Endothelial cell of umbilical vein (primary cell): ENCODE measurements around the gene RPL7L1. TPM values are rescaled to one million over a fixed set of nuclear protein-coding genes. Genes with fewer than 3 reads are reported as not detected.

Experiments used
- BruUV-seq: library from RNA; stranded (reverse); fragments of 400-500 nt; replicated peaks from 2 replicates; lab custom pipeline; 2021; lab: Mats Ljungman, UMichigan
- CTCF ChIA-PET: fragments of 300-600, 350-600 bp; sonication (Branson Sonifier 250); formaldehyde crosslinking; loops from one replicate; lab custom pipeline; 2021; ENCODE audit warnings: antibody characterized with exemption, inconsistent platforms; lab: Charles Lee
- POLR2A ChIA-PET: fragments of 300-600, 350-600 bp; sonication (Branson Sonifier 250); formaldehyde crosslinking; loops from one replicate; lab custom pipeline; 2021; ENCODE audit warnings: antibody characterized with exemption, inconsistent platforms; lab: Charles Lee
- DNase-seq: peaks from one replicate; pipeline ENCODE4 v3.0.0-alpha.2; 2011; ENCODE audit warnings: low read depth, low spot score
- FAIRE-seq: peaks from 2 replicates; lab custom pipeline; 2011; peaks lifted over from hg19 to GRCh38; lab: Jason Lieb, UNC
- H2AFZ ChIP-seq: 2 replicates; pipeline ENCODE4 v1.6.0; 2012; ENCODE audit warnings: low read depth, low read length, control low read depth, inconsistent platforms
- H3K27ac ChIP-seq: 2 replicates; pipeline ENCODE4 v1.5.1; 2011; ENCODE audit warnings: low read depth, mild to moderate bottlenecking, control low read depth, low read length, moderate library complexity; ENCODE audit not compliant: insufficient read depth
- H3K27me3 ChIP-seq, 2 experiments: 2 replicates each; pipeline versions ENCODE4 v1.6.0 to v1.6.1; 2011; ENCODE audit warnings: low read length in 2 of 2, mixed read lengths in 1 of 2; ENCODE audit not compliant: control insufficient read depth in 2 of 2, insufficient read depth in 2 of 2
- H3K36me3 ChIP-seq, 2 experiments: 2 replicates in 1 of 2; 3 replicates in 1 of 2; pipeline ENCODE4 v1.5.1; 2011; ENCODE audit warnings: low read length in 2 of 2, mild to moderate bottlenecking in 1 of 2, moderate library complexity in 1 of 2; ENCODE audit not compliant: control insufficient read depth in 2 of 2, insufficient read depth in 2 of 2; ENCODE audit errors: extremely low read depth in 1 of 2
- H3K4me1 ChIP-seq: 3 replicates; pipeline ENCODE4 v1.5.1; 2011; ENCODE audit warnings: mild to moderate bottlenecking, low read length; ENCODE audit not compliant: control insufficient read depth, insufficient read depth; ENCODE audit errors: extremely low read depth
- H3K4me2 ChIP-seq: 2 replicates; pipeline ENCODE4 v1.6.1; 2011; ENCODE audit warnings: low read length, control low read depth, mixed read lengths; ENCODE audit not compliant: insufficient read depth
- H3K4me3 ChIP-seq, 3 experiments: fragments of 200-600 bp in 1 of 3; sonication (generic), shearing (Covaris generic) in 1 of 3; replicated peaks in 1 of 3; 2 replicates each; pipeline ENCODE4 v1.5.1; 2011 to 2016; ENCODE audit warnings: control low read depth in 3 of 3, low read length in 3 of 3, mild to moderate bottlenecking in 2 of 3, inconsistent platforms in 1 of 3, low read depth in 1 of 3, moderate library complexity in 1 of 3; ENCODE audit not compliant: insufficient read depth in 1 of 3
- H3K79me2 ChIP-seq: 2 replicates; pipeline ENCODE4 v1.6.0; 2012; ENCODE audit warnings: low read length, inconsistent platforms; ENCODE audit not compliant: control insufficient read depth, insufficient read depth
- H3K9ac ChIP-seq: replicated peaks from 2 replicates; pipeline ENCODE3; 2011; ENCODE audit warnings: low read length, control low read depth; ENCODE audit not compliant: insufficient read depth; ENCODE audit errors: extremely low read depth
- H3K9me1 ChIP-seq: replicated peaks from 3 replicates; pipeline ENCODE4 v1.6.0; 2011; ENCODE audit warnings: mild to moderate bottlenecking, low read length; ENCODE audit not compliant: control insufficient read depth, insufficient read depth; ENCODE audit errors: extremely low read depth
- H3K9me3 ChIP-seq: replicated peaks from 2 replicates; pipeline ENCODE4 v1.5.1; 2012; ENCODE audit warnings: low read length, inconsistent platforms; ENCODE audit not compliant: control insufficient read depth, insufficient read depth
- H4K20me1 ChIP-seq: replicated peaks from 2 replicates; pipeline ENCODE3; 2011; ENCODE audit warnings: mild to moderate bottlenecking, low read length; ENCODE audit not compliant: control insufficient read depth, insufficient read depth; ENCODE audit errors: extremely low read depth
- EZH2 ChIP-seq: IDR thresholded peaks from 2 replicates; pipeline ENCODE4 v1.6.1; 2012; ENCODE audit warnings: borderline replicate concordance, low read depth, mild to moderate bottlenecking, moderate library complexity, low read length, inconsistent platforms; ENCODE audit not compliant: severe bottlenecking
- FOS ChIP-seq: IDR thresholded peaks from 2 replicates; pipeline ENCODE4 v1.6.1; 2011; ENCODE audit warnings: mild to moderate bottlenecking, low read length, moderate library complexity, borderline replicate concordance; ENCODE audit not compliant: insufficient read depth
- GATA2 ChIP-seq: IDR thresholded peaks from 2 replicates; pipeline ENCODE4 v1.7.0; 2011; ENCODE audit warnings: low read depth, mild to moderate bottlenecking, moderate library complexity, mixed read lengths, low read length; ENCODE audit not compliant: insufficient read length, insufficient read depth
- JUN ChIP-seq: IDR thresholded peaks from 2 replicates; pipeline ENCODE4 v1.6.1; 2011; ENCODE audit warnings: borderline replicate concordance, low read depth; ENCODE audit not compliant: insufficient read length, insufficient read depth
- MAX ChIP-seq: IDR thresholded peaks from 2 replicates; pipeline ENCODE4 v1.6.1; 2011; ENCODE audit not compliant: insufficient read depth, insufficient read length
- MYC ChIP-seq: IDR thresholded peaks from one replicate; pipeline ENCODE4 v1.6.1; 2011; ENCODE audit warnings: mild to moderate bottlenecking, low read depth, low read length
- POLR2A ChIP-seq: IDR thresholded peaks from 2 replicates; pipeline ENCODE4 v1.6.1; 2012; ENCODE audit warnings: low read depth, mild to moderate bottlenecking, control low read depth, low read length
- POLR2AphosphoS5 ChIP-seq: IDR thresholded peaks from 2 replicates; pipeline ENCODE4 v1.6.1; 2012; ENCODE audit warnings: low read depth, mild to moderate bottlenecking, control low read depth, low read length, moderate library complexity; ENCODE audit not compliant: insufficient read depth
- dilution Hi-C: fragments of 300-500 bp; cut with MboI; formaldehyde crosslinking; loops from one replicate; pipeline ENCODE4 v1.15.0; 2019; ENCODE audit warnings: low sequenced_read_pairs; ENCODE audit not compliant: extremely low pct_ligation_motif_present
- intact Hi-C: fragments of 100-400 bp; cut with micrococcal nuclease; formaldehyde crosslinking; loops from one replicate; pipeline ENCODE4 v1.10.0; 2022
- polyA plus RNA-seq, 4 experiments: library from polyadenylated mRNA; depleted of rRNA in 3 of 4; stranded (reverse) in 3 of 4; unstranded in 1 of 4; fragments of >200 nt; gene quantifications; 2 replicates each; pipeline versions ENCODE4 v1.2.1 to v1.2.3, GENCODE V29; 2011 to 2012; ENCODE audit warnings: missing spikeins in 1 of 4
- total RNA-seq: library from RNA; stranded (reverse); gene quantifications from 2 replicates; pipeline ENCODE4 v1.2.3, GENCODE V29; 2021
- TF ChIP-seq, protein P1 (sequence below), 2 donors: IDR thresholded peaks; 1 replicate in 1 of 2; 2 replicates in 1 of 2; pipeline ENCODE4 v1.5.1; 2011; ENCODE audit warnings: low read length in 2 of 2, mild to moderate bottlenecking in 2 of 2, moderate library complexity in 2 of 2, control low read depth in 1 of 2, inconsistent platforms in 1 of 2, low read depth in 1 of 2; ENCODE audit not compliant: insufficient read depth in 1 of 2; ENCODE audit errors: extremely low read depth in 1 of 2

Gene RPL7L1
- total and polyA plus RNA-seq, 2 donors (not counting 3 experiments of a cell fraction or from before 2014, with no cell fraction given), result 36.9 to 103 TPM

DNA sequence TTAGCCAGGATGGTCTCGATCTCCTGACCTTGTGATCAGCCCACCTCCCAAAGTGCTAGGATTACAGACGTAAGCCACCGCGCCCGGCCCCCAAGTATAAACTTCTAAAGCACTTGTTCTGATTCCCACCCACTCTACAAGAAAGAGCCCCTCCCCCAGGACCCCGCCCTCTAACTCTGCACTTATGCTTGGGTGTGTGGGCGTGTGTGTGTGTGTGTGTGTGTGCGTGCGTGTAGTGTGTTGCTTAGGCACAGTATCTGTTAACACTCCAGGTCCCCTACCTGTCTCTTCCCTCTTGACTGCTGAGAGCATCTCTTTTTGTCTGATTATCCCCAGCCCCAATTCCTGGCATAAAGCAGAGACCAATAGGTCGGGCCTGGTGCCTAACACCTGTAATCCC lies 30.4 kb downstream of the RPL7L1 start:
- intact Hi-C loops (loop anchor here (10.0 kb wide), 1 partner anchor 595 kb away; no protein-coding TSS in a partner anchor), dilution Hi-C loops (no loop called here)
- no peaks in the 10 kb centered on the region for H3K4me1 ChIP-seq
- H3K4me2 ChIP-seq, result no peak overlapping the region
- no peak overlapping the region for H3K4me3 ChIP-seq
- H3K36me3 ChIP-seq, result no peaks in the 10 kb centered on the region
- no peak overlapping the region for H2AFZ ChIP-seq
- H3K27ac ChIP-seq, result no peak overlapping the region
- H4K20me1 ChIP-seq, result no peaks in the 10 kb centered on the region
- TF ChIP-seq JUN, result no peak
- no peak for TF ChIP-seq FOS
- no peak for TF ChIP-seq MAX
- TF ChIP-seq GATA2, result no peak
- TF ChIP-seq MYC, result no peak
- TF ChIP-seq POLR2AphosphoS5, result no peak
- TF ChIP-seq EZH2, result no peak
- TF ChIP-seq, protein P1, sequence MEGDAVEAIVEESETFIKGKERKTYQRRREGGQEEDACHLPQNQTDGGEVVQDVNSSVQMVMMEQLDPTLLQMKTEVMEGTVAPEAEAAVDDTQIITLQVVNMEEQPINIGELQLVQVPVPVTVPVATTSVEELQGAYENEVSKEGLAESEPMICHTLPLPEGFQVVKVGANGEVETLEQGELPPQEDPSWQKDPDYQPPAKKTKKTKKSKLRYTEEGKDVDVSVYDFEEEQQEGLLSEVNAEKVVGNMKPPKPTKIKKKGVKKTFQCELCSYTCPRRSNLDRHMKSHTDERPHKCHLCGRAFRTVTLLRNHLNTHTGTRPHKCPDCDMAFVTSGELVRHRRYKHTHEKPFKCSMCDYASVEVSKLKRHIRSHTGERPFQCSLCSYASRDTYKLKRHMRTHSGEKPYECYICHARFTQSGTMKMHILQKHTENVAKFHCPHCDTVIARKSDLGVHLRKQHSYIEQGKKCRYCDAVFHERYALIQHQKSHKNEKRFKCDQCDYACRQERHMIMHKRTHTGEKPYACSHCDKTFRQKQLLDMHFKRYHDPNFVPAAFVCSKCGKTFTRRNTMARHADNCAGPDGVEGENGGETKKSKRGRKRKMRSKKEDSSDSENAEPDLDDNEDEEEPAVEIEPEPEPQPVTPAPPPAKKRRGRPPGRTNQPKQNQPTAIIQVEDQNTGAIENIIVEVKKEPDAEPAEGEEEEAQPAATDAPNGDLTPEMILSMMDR (IDR thresholded peaks at IDR 0.05; ENCODE audit: extremely low read depth in 1 of 2, insufficient read depth in 1 of 2, low read depth in 1 of 2, low read length in 2 of 2), result no peak
- no peak for TF ChIP-seq POLR2A
- no peak overlapping the region for H3K9ac ChIP-seq
- DNase-seq (no peak), FAIRE-seq (no peak)
- no peaks in the 10 kb centered on the region for H3K79me2 ChIP-seq
- CTCF ChIA-PET, result interaction anchor here (0.6 to 0.7 kb wide), 2 partner anchors 600 to 649 kb away, joined by 3 read pairs; partner anchors contain the start of gene LRRC73
- peaks cover 2 to 6% of the 10 kb centered on the region in 2 experiments for H3K27me3 ChIP-seq
- BruUV-seq, result no TSS peak
- H3K9me3 ChIP-seq, result no peaks in the 10 kb centered on the region
- POLR2A ChIA-PET, result interaction anchor here (0.7 kb wide), 1 partner anchor 114 kb away, joined by 12 read pairs; no protein-coding TSS in a partner anchor
- no peaks in the 10 kb centered on the region for H3K9me1 ChIP-seq
